GM03348 (cell line): ENCODE measurements around the gene CERS5.
A peak's percentile ranks its signal among the peaks of the same experiment; 100 is the strongest.

Experiments
- DNase-seq: peaks from one replicate; pipeline ENCODE4 v3.0.0; 2012; ENCODE audit warnings: low spot score

CERS5 gene

GRCh38 chr12:50132505-50133135, 34.5 kb downstream of the CERS5 start:
- peak; percentile 56 for DNase-seq

GRCh38 chr12:50129290-50129689, 37.9 kb downstream of the CERS5 start:
- no peak for DNase-seq

GRCh38 chr12:50127546-50127945, 39.6 kb downstream of the CERS5 start:
- DNase-seq, result no peak

GRCh38 chr12:50123203-50123602, 44.0 kb downstream of the CERS5 start:
- DNase-seq, result no peak

GRCh38 chr12:50121641-50122040, 45.5 kb downstream of the CERS5 start:
- no peak for DNase-seq

- DNase-seq, result no peak
Observed at GRCh38 chr12:50120953-50121352, 46.2 kb downstream of the CERS5 start.

- no peak for DNase-seq
Observed at GRCh38 chr12:50120521-50120920, 46.6 kb downstream of the CERS5 start.

GRCh38 chr12:50119387-50119786, 47.8 kb downstream of the CERS5 start:
- DNase-seq, result no peak

- no peak for DNase-seq
Observed at GRCh38 chr12:50117057-50117622, 50.0 kb downstream of the CERS5 start.

- peak; percentile 63 for DNase-seq
Observed at GRCh38 chr12:50112456-50113218, 54.5 kb downstream of the CERS5 start.

- peak; percentile 97 for DNase-seq
Observed at GRCh38 chr12:50111693-50112455, 55.3 kb downstream of the CERS5 start, which contains the start of gene COX14. Gene COX14 (plus strand): TSS chr12:50112236. CDS start chr12:50120044, 7,808 bp downstream.

- no peak for DNase-seq
Observed at GRCh38 chr12:50111395-50111692, 55.8 kb downstream of the CERS5 start.

- DNase-seq, result peak; percentile 45
Observed at GRCh38 chr12:50110762-50111351, 56.3 kb downstream of the CERS5 start.

- DNase-seq, result peak; percentile 46
Observed at GRCh38 chr12:50110127-50110761, 56.9 kb downstream of the CERS5 start.

GRCh38 chr12:50109319-50109718, 57.9 kb downstream of the CERS5 start:
- no peak for DNase-seq

- no peak for DNase-seq
Observed at GRCh38 chr12:50107416-50108268, 59.5 kb downstream of the CERS5 start.

- DNase-seq, result no peak
Observed at GRCh38 chr12:50106907-50107306, 60.3 kb downstream of the CERS5 start.

GRCh38 chr12:50105913-50106450, 61.2 kb downstream of the CERS5 start:
- DNase-seq, result no peak

- DNase-seq, result no peak
Observed at GRCh38 chr12:50104417-50105366, 62.5 kb downstream of the CERS5 start.
